ENCODE measurements around the gene SPIRE1.
"Not testable (repeated sequence)": the region's sequence is repeated elsewhere in the genome, so short reads cannot be mapped to it uniquely, and the experiment has no call there.

Gene SPIRE1

DNA sequence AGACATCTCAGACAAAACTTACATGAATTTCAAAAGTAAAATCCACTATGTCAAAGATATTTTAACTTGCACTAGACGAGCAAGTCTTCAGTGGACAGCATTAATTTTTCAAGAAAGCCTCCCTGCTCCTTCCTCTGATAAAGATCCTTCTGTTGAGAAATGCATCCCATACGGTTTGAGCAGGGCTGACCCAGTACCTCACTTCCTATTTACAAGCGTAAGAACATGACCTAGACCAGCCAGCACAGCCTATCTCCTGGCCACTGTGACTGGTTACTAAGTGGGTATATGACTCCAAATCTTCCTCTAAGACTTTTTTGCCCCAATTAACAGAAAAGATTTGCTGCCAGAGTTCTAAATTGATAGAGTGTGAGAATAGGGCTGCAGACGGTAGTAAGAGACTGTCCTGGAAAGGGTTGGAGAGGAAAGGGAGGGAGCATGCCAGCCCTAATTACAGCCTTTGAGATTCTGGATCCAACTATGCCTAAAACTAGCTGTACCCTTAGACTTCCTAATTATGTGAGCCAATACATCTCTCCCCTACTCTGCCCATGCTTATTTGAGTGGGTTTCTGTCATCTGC lies 141.8 kb downstream of the SPIRE1 start:
- H3K4me1 ChIP-seq (ENCODE audit: insufficient read depth, low read length): peaks cover 24% of the 10 kb centered on the region
- H3K9me3 ChIP-seq (ENCODE audit: low read length): peaks cover 2% of the 10 kb centered on the region
- no peak overlapping the region for H2AFZ ChIP-seq (ENCODE audit: low read depth, low read length)
- peaks cover 14% of the 10 kb centered on the region for H3K36me3 ChIP-seq (ENCODE audit: insufficient read depth, low read length)
- no peaks in the 10 kb centered on the region for H3K27me3 ChIP-seq (ENCODE audit: insufficient read depth, low read length)
- no peak overlapping the region for H3K4me3 ChIP-seq (ENCODE audit: low read length)

DNA sequence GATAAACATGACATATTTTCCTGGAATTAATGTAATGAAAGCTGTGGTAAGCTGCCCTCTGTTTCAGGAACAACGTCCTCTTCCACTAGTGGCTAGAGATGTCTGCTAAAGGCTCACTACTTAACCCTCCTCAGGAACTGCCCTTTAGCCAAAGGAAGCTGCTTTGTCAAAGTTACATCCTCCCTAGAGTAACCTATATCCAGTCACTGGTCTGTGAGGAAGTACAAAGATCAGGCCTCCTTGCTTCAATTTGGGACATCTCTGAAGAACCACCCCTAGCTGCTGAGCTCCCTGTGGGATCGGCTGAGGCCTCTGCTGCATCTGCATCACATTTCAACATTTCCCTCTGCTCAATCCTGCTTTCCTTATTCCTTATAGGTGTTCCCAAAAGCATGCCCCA lies 142.4 kb downstream of the SPIRE1 start:
- Histone ChIP-seq H3K4me3 (ENCODE audit: low read length) (no peak overlapping the region), H3K27me3 (ENCODE audit: insufficient read depth, low read length) (no peaks in the 10 kb centered on the region), H3K9me3 (ENCODE audit: low read length) (peaks cover 5% of the 10 kb centered on the region), H3K4me1 (ENCODE audit: insufficient read depth, low read length) (peaks cover 18% of the 10 kb centered on the region), H2AFZ (ENCODE audit: low read depth, low read length) (no peak overlapping the region), H3K36me3 (ENCODE audit: insufficient read depth, low read length) (peaks cover 17% of the 10 kb centered on the region)

DNA sequence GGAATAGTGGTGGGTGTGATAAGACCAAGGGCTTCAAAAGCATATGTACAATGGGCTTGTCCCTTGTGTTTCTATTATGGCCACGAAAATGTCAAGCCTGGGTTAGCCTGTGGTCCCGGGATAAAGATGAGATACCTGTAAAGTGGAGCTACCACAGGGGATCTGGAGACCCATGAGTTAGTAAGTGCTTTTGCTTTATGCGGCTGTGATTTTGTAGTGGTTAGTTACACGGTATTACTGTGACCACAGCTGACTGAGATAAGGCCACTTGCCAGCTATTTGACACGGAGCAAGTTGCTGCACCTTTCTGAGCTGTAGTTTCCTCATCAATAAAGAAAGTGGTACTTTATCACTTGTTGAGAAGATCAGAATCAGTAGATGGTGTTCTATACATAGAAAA lies 150.9 kb downstream of the SPIRE1 start:
- Histone ChIP-seq H3K27me3 (ENCODE audit: insufficient read depth, low read length) (no peaks in the 10 kb centered on the region), H3K36me3 (ENCODE audit: insufficient read depth, low read length) (peaks cover 38% of the 10 kb centered on the region), H2AFZ (ENCODE audit: low read depth, low read length) (no peak overlapping the region), H3K4me1 (ENCODE audit: insufficient read depth, low read length) (no peaks in the 10 kb centered on the region), H3K4me3 (ENCODE audit: low read length) (no peak overlapping the region), H3K9me3 (ENCODE audit: low read length) (peaks cover 7% of the 10 kb centered on the region)

DNA sequence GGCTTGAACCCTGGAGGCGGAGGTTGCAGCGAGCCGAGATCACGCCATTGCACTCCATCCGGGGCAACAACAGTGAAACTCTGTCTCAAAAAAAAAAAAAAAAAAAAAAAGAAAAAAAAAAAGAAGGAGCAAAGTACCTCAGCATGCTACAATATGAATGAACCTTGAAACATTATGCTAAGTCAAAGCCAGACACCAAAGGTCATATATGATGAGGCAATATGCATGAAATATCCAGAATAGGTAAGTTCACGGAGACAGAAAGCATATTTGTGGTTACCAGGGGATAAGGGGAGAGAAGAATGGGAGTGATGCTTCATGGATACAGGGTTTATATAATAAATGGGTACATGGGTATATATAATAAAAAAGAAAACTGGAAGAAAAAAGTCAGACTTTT lies 156.9 kb downstream of the SPIRE1 start:
- H3K4me3 ChIP-seq (ENCODE audit: low read length): no peak overlapping the region
- H3K27me3 ChIP-seq (ENCODE audit: insufficient read depth, low read length): no peaks in the 10 kb centered on the region
- no peak overlapping the region for H2AFZ ChIP-seq (ENCODE audit: low read depth, low read length)
- H3K9me3 ChIP-seq (ENCODE audit: low read length): peaks cover 5% of the 10 kb centered on the region
- peaks cover 25% of the 10 kb centered on the region for H3K36me3 ChIP-seq (ENCODE audit: insufficient read depth, low read length)
- H3K4me1 ChIP-seq (ENCODE audit: insufficient read depth, low read length): no peaks in the 10 kb centered on the region

DNA sequence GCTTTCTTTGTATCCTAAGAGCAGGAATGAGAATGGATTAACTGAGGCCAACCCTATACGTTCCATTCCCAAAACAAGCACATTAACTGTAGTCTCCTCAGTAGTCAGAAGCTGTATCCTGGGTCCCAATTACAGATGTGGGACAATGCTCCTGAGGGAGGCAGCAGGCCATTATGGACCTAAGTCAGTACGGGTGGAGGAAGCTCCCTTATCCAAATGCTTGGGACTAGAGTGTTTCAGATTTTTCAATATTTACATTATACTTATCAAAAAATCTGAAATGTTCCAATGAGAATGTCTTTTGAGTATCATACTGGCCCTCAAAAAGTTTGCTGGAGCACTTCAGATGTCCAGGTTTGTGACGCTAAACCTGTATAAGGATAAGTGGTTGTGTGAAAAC lies 160.1 kb downstream of the SPIRE1 start:
- no peak overlapping the region for H2AFZ ChIP-seq (ENCODE audit: low read depth, low read length)
- H3K9me3 ChIP-seq (ENCODE audit: low read length): peaks cover 3% of the 10 kb centered on the region
- no peaks in the 10 kb centered on the region for H3K4me1 ChIP-seq (ENCODE audit: insufficient read depth, low read length)
- H3K36me3 ChIP-seq (ENCODE audit: insufficient read depth, low read length): peaks cover 34% of the 10 kb centered on the region
- no peaks in the 10 kb centered on the region for H3K27me3 ChIP-seq (ENCODE audit: insufficient read depth, low read length)
- H3K4me3 ChIP-seq (ENCODE audit: low read length): no peak overlapping the region

DNA sequence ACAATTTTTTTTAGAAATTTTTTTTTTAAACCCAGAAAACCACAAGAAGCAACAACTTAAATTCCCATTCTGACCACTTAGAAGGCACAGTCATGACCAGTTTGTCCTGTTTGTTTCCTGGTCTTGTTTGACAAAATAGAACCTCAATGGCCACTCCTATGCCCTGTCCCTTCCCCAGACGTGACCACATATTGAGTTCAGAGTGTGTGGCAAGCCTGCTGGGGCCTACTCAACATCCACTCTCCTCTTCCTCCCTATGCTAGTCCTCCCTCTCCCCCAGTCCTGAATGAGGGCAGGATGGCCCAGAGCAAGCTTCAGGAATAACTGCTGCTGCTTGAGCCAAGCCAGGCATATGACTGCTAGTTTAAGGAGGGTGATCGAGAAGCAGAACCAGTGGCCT lies 160.6 kb downstream of the SPIRE1 start:
- H3K9me3 ChIP-seq (ENCODE audit: low read length): peaks cover 5% of the 10 kb centered on the region
- H2AFZ ChIP-seq (ENCODE audit: low read depth, low read length): no peak overlapping the region
- no peak overlapping the region for H3K4me3 ChIP-seq (ENCODE audit: low read length)
- H3K4me1 ChIP-seq (ENCODE audit: insufficient read depth, low read length): no peaks in the 10 kb centered on the region
- H3K36me3 ChIP-seq (ENCODE audit: insufficient read depth, low read length): peaks cover 37% of the 10 kb centered on the region
- no peaks in the 10 kb centered on the region for H3K27me3 ChIP-seq (ENCODE audit: insufficient read depth, low read length)

DNA sequence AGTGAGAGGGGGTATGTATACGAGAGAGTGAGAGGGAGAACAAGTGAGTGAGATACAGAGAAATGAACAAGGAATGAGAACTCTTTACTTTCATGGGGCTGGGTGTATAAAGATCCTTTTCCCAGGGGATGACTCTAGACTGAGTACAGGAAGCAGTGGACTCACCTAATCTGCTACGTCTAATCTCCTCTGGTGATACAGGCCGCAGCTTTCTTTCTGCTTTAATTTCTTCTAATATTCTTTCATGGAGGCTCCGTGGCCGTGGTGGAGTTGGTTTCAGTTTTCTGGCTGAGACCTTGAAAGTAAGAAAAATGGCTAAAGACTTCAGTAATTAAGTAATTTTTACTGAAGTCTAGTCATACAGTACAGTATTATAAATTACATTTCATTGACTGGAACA lies 165.0 kb downstream of the SPIRE1 start:
- H2AFZ ChIP-seq (ENCODE audit: low read depth, low read length): no peak overlapping the region
- H3K9me3 ChIP-seq (ENCODE audit: low read length): peaks cover 15% of the 10 kb centered on the region
- H3K4me3 ChIP-seq (ENCODE audit: low read length): no peak overlapping the region
- H3K4me1 ChIP-seq (ENCODE audit: insufficient read depth, low read length): no peaks in the 10 kb centered on the region
- peaks cover 50% of the 10 kb centered on the region for H3K36me3 ChIP-seq (ENCODE audit: insufficient read depth, low read length)
- H3K27me3 ChIP-seq (ENCODE audit: insufficient read depth, low read length): no peaks in the 10 kb centered on the region

DNA sequence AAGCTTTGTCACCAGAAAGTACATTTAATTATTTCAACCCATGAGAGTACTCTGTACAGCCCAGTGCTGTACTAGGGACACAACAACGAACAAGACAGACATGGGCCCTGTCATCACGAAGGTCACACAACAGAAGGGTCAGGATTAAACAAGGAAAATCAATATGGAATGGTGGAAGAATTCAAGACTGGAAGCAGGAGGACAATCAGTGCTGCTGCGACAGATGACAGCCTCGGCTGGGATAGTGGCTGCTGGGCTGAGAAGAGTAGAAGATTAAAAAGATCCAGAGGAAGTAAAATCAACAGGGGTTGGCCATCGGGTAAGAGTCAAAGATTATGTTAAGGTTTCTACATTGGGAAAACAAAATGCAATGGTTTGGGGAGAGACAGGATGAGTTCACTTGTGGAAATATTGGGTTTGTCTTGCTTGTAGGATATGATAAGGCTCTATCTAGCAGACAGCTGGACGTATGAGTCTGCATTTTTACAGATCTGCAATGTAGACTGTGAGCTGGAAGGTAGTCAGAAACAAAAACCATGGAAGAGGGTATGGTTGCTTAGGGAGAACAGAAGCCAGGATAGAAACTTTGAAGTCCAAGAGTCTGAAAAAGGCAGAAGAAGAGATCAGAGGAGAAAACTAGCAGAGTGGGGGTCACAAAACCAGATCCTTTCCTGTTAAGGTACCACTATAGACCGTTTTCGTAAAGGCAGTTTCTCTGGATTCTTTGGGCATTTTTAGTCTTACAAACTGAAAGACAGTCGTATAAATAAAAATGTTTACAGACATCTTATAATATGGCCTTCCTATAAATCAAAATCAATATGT lies 166.1 kb downstream of the SPIRE1 start:
- no peaks in the 10 kb centered on the region for H3K4me1 ChIP-seq (ENCODE audit: insufficient read depth, low read length)
- no peak overlapping the region for H2AFZ ChIP-seq (ENCODE audit: low read depth, low read length)
- H3K36me3 ChIP-seq (ENCODE audit: insufficient read depth, low read length): peaks cover 52% of the 10 kb centered on the region
- no peaks in the 10 kb centered on the region for H3K27me3 ChIP-seq (ENCODE audit: insufficient read depth, low read length)
- peaks cover 12% of the 10 kb centered on the region for H3K9me3 ChIP-seq (ENCODE audit: low read length)
- no peak overlapping the region for H3K4me3 ChIP-seq (ENCODE audit: low read length)

DNA sequence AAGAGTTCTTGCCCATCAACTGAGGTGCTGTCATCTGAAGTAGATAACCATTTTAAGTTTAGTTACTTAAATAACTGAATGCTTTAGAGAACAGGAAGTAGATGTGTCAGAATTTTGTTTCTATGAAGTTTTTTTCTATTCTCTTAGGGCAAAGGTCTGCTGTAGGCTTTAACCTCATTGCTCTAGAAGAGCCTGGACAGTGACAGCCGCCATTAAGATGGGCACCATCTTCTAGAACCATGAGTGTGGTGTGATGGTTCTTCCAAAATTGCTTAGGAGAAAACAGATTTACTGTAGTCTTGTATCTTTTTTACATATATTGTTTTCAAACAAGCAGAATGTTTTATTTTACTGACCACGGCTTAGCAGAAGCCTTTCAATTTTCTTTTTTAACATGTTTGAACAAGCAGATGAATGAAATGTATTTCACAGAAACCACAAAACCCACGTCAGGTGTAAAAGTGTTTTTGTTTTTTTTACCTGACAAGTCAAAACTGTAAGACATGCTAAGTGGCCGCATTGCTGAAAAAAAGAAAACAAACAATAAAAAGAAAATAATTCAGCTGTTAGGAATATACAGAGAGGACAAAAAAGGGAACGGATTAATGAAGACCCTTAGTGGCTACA lies 172.3 kb downstream of the SPIRE1 start:
- H3K4me3 ChIP-seq (ENCODE audit: low read length): no peak overlapping the region
- H3K36me3 ChIP-seq (ENCODE audit: insufficient read depth, low read length): peaks cover 15% of the 10 kb centered on the region
- H3K9me3 ChIP-seq (ENCODE audit: low read length): no peaks in the 10 kb centered on the region
- H3K27me3 ChIP-seq (ENCODE audit: insufficient read depth, low read length): no peaks in the 10 kb centered on the region
- H2AFZ ChIP-seq (ENCODE audit: low read depth, low read length): no peak overlapping the region
- H3K4me1 ChIP-seq (ENCODE audit: insufficient read depth, low read length): no peaks in the 10 kb centered on the region

DNA sequence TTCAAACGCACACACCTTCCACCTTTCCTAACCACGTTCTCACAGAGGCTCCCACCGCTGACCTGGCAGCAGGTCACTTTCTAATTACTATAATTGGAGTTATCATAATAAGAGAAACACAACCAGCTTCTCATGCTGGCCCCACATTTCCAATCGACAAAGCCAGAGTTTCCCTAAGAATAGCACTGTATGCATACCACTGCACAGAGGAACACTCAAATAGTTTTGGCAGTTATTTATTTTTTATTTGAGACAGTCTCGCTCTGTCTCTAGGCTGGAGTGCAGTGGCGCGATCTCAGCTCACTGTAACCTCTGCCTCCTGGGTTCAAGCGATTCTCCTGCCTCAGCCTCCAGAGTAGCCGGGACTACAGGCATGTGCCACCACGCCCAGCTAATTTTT lies 176.0 kb downstream of the SPIRE1 start:
- not testable (repeated sequence) for H2AFZ ChIP-seq (ENCODE audit: low read depth, low read length); H3K4me3 ChIP-seq (ENCODE audit: low read length); H3K4me1 ChIP-seq (ENCODE audit: insufficient read depth, low read length); H3K27me3 ChIP-seq (ENCODE audit: insufficient read depth, low read length); H3K9me3 ChIP-seq (ENCODE audit: low read length)
- H3K36me3 ChIP-seq (ENCODE audit: insufficient read depth, low read length): peaks cover 32% of the 10 kb centered on the region

DNA sequence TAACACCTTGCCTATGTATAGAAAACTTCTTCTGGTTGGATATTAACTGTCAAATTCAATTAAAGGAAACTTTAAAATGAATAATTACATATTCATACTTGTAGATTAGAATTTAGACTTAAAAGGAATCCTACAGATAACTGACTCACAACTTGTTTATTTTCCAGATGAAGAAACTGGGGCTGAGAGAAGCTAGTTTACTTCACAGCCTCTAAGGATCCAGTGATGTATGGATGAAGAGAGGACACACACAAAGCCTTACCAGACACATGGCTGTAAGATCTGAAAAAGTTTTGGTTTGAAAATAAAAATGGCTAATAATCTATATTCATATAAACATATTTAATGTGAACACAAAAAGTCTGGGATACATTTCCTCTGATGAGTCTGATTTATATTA lies 177.9 kb downstream of the SPIRE1 start:
- Histone ChIP-seq H3K36me3 (ENCODE audit: insufficient read depth, low read length) (peaks cover 31% of the 10 kb centered on the region), H3K27me3 (ENCODE audit: insufficient read depth, low read length) (no peaks in the 10 kb centered on the region), H2AFZ (ENCODE audit: low read depth, low read length) (no peak overlapping the region), H3K4me3 (ENCODE audit: low read length) (no peak overlapping the region), H3K4me1 (ENCODE audit: insufficient read depth, low read length) (no peaks in the 10 kb centered on the region), H3K9me3 (ENCODE audit: low read length) (no peaks in the 10 kb centered on the region)

DNA sequence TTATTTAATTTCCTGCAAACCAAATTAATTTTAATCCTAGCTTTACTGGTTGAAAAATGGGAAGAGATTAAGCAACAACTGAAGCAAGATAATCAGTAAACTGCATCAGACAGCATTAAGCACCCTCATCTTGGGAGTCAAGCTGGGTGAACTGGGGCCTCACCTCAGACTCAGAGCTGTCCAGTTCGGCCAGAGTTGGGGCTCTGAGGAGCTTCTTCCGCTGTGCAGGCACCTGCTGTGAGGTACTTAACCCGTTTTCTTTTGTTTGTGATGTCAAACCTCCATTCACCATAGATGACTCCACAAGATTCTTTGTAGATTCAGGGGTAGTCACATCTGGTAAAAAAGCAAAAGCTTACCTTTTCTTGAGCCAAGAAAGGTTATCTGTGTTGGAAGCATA lies 178.4 kb downstream of the SPIRE1 start:
- Histone ChIP-seq H2AFZ (ENCODE audit: low read depth, low read length) (no peak overlapping the region), H3K27me3 (ENCODE audit: insufficient read depth, low read length) (no peaks in the 10 kb centered on the region), H3K4me1 (ENCODE audit: insufficient read depth, low read length) (no peaks in the 10 kb centered on the region), H3K4me3 (ENCODE audit: low read length) (no peak overlapping the region), H3K9me3 (ENCODE audit: low read length) (no peaks in the 10 kb centered on the region), H3K36me3 (ENCODE audit: insufficient read depth, low read length) (peaks cover 32% of the 10 kb centered on the region)

DNA sequence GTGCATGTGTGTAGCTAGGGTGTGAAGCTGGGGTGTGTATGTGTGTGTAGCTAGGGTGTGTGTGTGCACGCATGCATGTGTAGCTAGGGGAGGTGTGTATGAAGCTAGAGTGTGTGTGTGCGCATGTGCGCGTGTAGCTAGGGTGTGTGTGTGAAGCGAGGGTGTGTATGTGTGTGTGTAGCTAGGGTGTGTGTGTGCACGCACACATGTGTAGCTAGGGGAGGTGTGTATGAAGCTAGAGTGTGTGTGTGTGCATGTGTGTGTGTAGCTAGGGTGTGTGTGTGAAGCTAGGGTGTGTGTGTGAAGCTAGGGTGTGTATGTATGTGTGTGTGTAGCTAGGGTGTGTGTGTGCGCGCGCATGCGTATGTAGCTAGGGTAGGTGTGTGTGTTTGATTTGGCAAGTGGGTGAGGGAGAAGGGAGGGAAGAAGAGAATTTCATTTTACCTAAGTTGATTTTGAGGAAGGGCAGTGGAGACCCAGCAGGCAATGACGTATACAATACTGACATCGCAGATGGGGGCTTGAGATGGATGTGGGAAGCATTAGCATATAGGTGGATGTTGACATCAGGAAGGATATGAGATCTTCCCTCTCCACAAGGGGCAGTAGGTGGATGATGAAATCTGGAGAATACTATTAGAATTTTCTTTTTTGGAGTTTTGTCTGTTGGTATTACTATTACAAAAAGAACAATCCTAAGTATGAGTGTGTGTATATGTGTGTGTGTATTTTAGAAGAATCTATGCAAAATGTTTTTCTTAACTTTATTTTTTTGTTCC lies 179.4 kb downstream of the SPIRE1 start:
- Histone ChIP-seq H3K9me3 (ENCODE audit: low read length) (no peaks in the 10 kb centered on the region), H3K4me3 (ENCODE audit: low read length) (no peak overlapping the region), H3K4me1 (ENCODE audit: insufficient read depth, low read length) (no peaks in the 10 kb centered on the region), H3K36me3 (ENCODE audit: insufficient read depth, low read length) (peaks cover 33% of the 10 kb centered on the region), H2AFZ (ENCODE audit: low read depth, low read length) (no peak overlapping the region), H3K27me3 (ENCODE audit: insufficient read depth, low read length) (no peaks in the 10 kb centered on the region)
